GM21447 (cell line): ENCODE measurements around the gene RUVBL2.
"Not testable (repeated sequence)": the region's sequence is repeated elsewhere in the genome, so short reads cannot be mapped to it uniquely, and the experiment has no call there.

Experiments
- ATAC-seq: cut with Tn5 transposase; IDR thresholded peaks from one replicate; pipeline ENCODE4 v1.9.1; 2021; ENCODE audit not compliant: unreplicated experiment

The RUVBL2 gene

GRCh38 chr19:49038557-49039276, 45.0 kb downstream of the RUVBL2 start:
- not testable (repeated sequence) for ATAC-seq

GRCh38 chr19:49039736-49040135, 46.0 kb downstream of the RUVBL2 start:
- ATAC-seq = not testable (repeated sequence)

- ATAC-seq = no peak
These were observed 48.5 kb downstream of the RUVBL2 start for GRCh38 chr19:49042177-49042576.

GRCh38 chr19:49042666-49043065, 49.0 kb downstream of the RUVBL2 start:
- ATAC-seq = not testable (repeated sequence)

GRCh38 chr19:49043548-49043947, 49.9 kb downstream of the RUVBL2 start, which contains the start of gene CGB5:
Gene CGB5, plus strand, starts transcription at chr19:49043848. Its CDS starts 362 bp downstream, at chr19:49044210.
- ATAC-seq = not testable (repeated sequence)

GRCh38 chr19:49049011-49049410, 55.3 kb downstream of the RUVBL2 start, which contains the start of gene CGB8:
Gene CGB8, minus strand, starts transcription at chr19:49049111. Its CDS starts 372 bp downstream, at chr19:49048739.
- not testable (repeated sequence) for ATAC-seq

- not testable (repeated sequence) for ATAC-seq
These were observed 56.1 kb downstream of the RUVBL2 start for GRCh38 chr19:49049834-49050233.

GRCh38 chr19:49050376-49051033, 56.8 kb downstream of the RUVBL2 start:
- ATAC-seq = not testable (repeated sequence)

- ATAC-seq = no peak
These were observed 62.6 kb downstream of the RUVBL2 start for GRCh38 chr19:49056101-49056901.

GRCh38 chr19:49056902-49057596, 63.4 kb downstream of the RUVBL2 start:
- not testable (repeated sequence) for ATAC-seq

- ATAC-seq = no peak
These were observed 64.0 kb downstream of the RUVBL2 start, which contains the start of gene CGB7 for GRCh38 chr19:49057636-49058234. Gene CGB7, minus strand, starts transcription at chr19:49057749. Its CDS starts 2,374 bp downstream, at chr19:49055375.

- ATAC-seq = no peak
These were observed 64.9 kb downstream of the RUVBL2 start for GRCh38 chr19:49058562-49058961.

- no peak for ATAC-seq
These were observed 65.4 kb downstream of the RUVBL2 start for GRCh38 chr19:49059053-49059452.

GRCh38 chr19:49061000-49061399, 67.3 kb downstream of the RUVBL2 start:
- no peak for ATAC-seq

- no peak for ATAC-seq
These were observed 67.8 kb downstream of the RUVBL2 start for GRCh38 chr19:49061445-49061844.

GRCh38 chr19:49064029-49064629, 70.4 kb downstream of the RUVBL2 start:
- ATAC-seq = no peak

GRCh38 chr19:49064768-49065611, 71.3 kb downstream of the RUVBL2 start, which contains the start of gene NTF4:
Gene NTF4, minus strand, starts transcription at chr19:49064818. Its CDS starts 2,821 bp downstream, at chr19:49061997.
- ATAC-seq = no peak
